KOPT-K1 (cell line): Measurements from ENCODE around the gene C16orf95.

Source experiments
- H3K27ac ChIP-seq: fragments of 200-600 bp; sonication (generic); 2 replicates; pipeline ENCODE4 v1.5.1; 2016; ENCODE audit warnings: antibody characterized with exemption, mild to moderate bottlenecking, low read depth, low read length; ENCODE audit not compliant: poor library complexity, severe bottlenecking
- H3K36me3 ChIP-seq: fragments of 200-600 bp; sonication (generic); 2 replicates; pipeline ENCODE4 v1.5.1; 2017; ENCODE audit warnings: antibody characterized with exemption, mild to moderate bottlenecking, low read length, moderate library complexity; ENCODE audit not compliant: insufficient read depth
- H3K9me3 ChIP-seq: fragments of 200-600 bp; sonication (generic); 2 replicates; pipeline ENCODE4 v1.5.1; 2017; ENCODE audit warnings: antibody characterized with exemption, low read length, mild to moderate bottlenecking; ENCODE audit not compliant: insufficient read depth, poor library complexity, severe bottlenecking

Gene C16orf95

DNA sequence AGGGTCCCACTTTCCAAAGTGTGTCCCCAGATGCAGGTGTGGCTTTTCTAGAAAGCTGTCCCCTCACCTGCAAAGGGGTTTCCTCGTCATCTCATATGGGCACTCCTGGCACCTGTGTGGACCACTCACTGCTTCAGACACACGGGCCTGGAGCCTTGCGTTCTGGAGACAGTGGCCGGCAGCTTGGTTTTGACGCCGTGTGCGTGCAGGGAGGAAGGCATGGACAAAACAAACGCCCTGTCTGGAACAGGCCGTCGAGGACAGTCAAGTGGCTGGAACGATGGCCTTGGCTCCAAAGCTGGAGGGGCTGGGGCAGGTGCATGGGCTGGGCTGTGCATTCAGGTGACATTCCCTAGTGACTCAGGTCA lies 13.0 kb upstream of the C16orf95 start:
- peaks cover 85% of the 10 kb centered on the region for H3K36me3 ChIP-seq
- no peaks in the 10 kb centered on the region for H3K9me3 ChIP-seq
- no peak overlapping the region for H3K27ac ChIP-seq

GRCh38 chr16:87329436-87330256 lies 12.5 kb upstream of the C16orf95 start:
- Histone ChIP-seq H3K36me3 (peaks cover 79% of the 10 kb centered on the region), H3K27ac (no peak overlapping the region), H3K9me3 (no peaks in the 10 kb centered on the region)

DNA sequence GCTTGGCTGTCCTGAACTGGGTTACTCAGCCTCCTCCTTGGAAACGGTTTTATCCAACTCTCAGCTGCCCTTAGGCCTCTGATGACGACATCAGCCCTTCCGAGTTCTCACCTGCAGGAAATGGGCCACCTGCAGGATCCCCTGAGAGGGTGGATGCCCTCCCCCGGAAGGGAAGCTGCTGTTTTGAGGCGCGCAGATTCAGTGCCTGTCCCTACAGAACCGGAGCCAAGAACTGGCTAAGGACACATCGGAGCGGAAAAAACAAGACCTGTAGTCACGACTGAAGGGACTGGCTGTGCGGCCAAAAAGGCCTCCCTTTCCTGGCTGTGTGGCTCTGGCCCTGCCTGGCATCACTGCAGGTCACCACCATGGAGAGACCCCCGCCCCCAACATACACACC lies 11.7 kb upstream of the C16orf95 start:
- Histone ChIP-seq H3K9me3 (no peaks in the 10 kb centered on the region), H3K27ac (no peak overlapping the region), H3K36me3 (peaks cover 77% of the 10 kb centered on the region)

DNA sequence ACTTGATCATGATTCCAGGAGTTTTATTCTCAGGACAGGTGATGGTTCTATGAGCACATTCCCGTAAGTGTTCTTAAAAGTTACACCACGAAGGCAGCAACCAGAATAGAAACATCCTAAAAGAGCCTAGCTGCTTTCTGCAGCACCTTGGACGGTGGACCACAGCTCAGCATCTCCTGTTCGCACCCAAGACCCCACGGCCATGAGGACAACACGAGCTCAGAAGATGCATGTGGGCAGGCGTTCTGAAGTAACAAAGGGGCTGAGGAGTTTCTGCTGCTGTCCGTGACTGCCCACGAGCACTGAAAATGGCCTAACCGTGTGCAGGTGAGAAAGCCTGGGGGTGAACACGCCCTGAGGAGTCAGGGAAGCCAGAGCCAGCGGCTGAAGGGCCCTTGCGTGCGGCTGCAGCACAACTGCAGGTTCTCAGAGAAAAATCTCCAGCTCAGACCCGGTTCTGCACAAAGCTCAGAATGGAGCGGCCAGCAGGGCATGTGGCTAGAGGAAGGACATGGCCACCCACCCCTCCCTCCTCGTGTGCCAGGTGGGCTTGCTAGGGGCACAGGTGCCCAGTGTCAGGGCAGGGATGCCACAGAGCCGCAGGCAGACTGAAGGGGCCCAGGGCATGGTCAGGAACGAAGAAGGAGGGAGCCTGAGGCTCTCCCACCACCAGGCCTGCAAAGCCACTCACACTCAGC lies 10.8 kb upstream of the C16orf95 start:
- H3K27ac ChIP-seq, result no peak overlapping the region
- peaks cover 70% of the 10 kb centered on the region for H3K36me3 ChIP-seq
- no peaks in the 10 kb centered on the region for H3K9me3 ChIP-seq

- H3K36me3 ChIP-seq, result peaks cover 52% of the 10 kb centered on the region
These were observed 9.0 kb upstream of the C16orf95 start for GRCh38 chr16:87326151-87326571.

DNA sequence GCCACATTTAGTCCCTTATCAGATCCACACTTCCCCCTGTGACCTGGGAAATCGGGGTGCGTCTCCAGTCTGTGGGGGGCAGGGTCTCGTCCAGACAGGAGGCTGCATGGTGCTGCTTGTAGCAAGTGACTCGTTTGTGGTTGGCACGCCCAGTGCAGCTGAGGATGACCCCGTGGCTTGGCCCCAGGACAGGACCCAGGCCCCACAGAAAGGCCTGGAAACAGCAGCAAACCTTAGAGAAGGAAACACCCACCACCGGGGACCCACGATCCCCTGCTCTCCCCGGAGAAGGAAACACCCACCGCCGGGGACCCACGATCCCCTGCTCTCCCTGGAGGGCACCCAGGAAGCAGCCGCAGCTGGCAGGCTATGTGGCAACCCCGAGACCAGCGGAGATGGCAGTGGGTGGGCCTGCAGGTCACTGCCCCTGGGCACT lies 8.2 kb upstream of the C16orf95 start:
- Histone ChIP-seq H3K36me3 (peaks cover 45% of the 10 kb centered on the region), H3K9me3 (no peaks in the 10 kb centered on the region), H3K27ac (no peak overlapping the region)

More at GRCh38 chr16:87326151-87326571, 9.0 kb upstream of the C16orf95 start:
- H3K9me3 ChIP-seq, result no peaks in the 10 kb centered on the region
- no peak overlapping the region for H3K27ac ChIP-seq

DNA sequence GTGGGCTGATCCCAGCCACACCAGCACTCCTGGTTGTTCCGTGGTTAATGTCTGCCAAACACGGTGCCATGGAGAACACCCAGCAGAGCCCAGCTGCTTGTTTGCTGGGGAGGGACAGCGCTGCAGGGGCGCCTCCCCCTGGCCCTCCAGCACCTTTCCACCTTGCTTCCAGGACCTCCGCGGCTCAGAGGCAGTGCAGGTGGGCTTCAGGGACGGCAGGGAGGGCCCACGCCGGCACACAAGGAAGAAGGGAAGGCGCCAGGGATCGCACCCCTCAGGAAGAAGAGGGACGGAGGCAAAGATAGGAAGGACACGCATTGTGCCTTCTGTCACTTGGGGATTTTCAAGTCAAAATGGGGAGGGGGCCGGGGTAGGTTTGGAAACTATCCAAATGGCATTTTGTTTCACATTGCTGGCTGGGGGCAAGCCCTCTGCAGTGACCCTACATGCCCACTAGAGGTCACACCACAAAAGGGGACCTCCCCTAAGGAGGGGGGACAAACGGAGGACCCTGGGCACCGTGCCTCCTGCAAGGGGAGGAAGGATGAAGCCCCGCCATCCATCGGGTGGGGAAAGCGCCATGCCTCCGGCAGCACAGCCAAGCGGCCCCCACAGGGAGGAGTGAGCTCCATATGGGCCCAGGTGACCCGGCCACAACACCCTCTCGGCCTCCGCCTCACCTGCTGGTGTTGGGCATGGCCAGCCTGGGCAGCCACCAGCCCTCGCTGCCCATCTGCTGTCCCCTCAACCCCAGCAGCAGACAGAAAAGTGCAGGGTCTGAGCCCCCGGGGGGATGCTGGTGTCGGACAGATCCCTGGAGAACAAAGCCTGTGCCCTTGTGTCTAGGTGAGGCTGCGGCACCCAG lies 7.5 kb upstream of the C16orf95 start:
- Histone ChIP-seq H3K9me3 (no peaks in the 10 kb centered on the region), H3K27ac (no peak overlapping the region), H3K36me3 (peaks cover 44% of the 10 kb centered on the region; the same call in 1 of the 2 replicates)

DNA sequence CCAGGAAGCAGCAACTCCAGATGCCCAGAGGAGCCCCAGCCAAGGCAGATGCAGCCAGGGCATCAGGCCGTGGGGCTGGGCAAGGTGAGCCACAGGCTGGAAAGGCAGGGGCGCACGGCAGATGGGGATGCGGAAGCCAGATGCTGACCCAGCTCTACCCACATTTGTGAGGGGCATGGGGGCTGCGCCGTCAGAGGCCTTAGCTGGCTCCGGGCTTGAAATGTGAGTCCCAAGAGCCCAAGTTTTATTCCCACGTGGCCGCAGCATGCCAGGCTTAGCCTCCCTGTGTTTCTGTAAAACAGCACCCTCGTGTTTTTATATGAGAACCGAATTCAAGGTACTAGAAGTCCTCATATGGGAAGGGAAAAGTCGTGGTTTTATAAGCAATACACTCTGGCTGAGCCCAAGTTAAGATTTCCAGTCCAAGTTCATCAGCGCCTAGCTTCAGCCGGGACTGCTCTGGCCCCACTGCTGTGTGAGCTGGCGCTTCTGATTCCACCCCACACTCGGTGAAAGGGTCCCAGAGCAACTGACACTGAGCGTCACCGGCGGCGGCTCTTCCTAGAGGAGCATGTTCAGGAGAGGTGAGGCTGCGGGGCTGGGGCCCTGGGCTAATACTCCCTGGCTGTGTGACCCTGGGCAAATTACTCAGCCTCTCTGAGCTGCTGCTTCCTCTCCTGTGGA lies 6.7 kb upstream of the C16orf95 start:
- H3K36me3 ChIP-seq, result peaks cover 41% of the 10 kb centered on the region
- H3K27ac ChIP-seq, result no peak overlapping the region
- H3K9me3 ChIP-seq, result no peaks in the 10 kb centered on the region

- Histone ChIP-seq H3K27ac (no peak overlapping the region), H3K36me3 (peaks cover 39% of the 10 kb centered on the region), H3K9me3 (no peaks in the 10 kb centered on the region)
These were observed 5.9 kb upstream of the C16orf95 start for GRCh38 chr16:87322833-87323726.

DNA sequence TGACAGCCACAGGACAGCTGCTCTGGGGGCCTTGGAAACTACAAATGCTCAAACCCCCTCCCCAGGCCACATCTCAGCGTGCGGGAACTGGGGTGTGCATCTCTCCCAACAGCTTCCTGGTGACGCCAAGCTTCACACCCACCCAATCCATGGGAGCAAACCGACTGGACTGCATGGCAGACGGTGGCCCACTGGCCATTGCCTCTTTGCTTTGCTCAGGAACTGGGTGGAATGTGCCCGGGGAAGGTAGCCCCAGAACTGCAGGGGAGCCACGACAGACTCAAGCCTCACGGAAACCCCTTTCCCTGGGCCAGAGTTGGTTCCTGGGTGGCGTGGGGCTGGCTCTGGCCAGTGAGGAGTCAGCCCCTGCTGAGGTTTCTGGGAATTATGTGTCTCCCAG lies 5.2 kb upstream of the C16orf95 start:
- Histone ChIP-seq H3K27ac (no peak overlapping the region), H3K36me3 (peaks cover 32% of the 10 kb centered on the region), H3K9me3 (no peaks in the 10 kb centered on the region)

DNA sequence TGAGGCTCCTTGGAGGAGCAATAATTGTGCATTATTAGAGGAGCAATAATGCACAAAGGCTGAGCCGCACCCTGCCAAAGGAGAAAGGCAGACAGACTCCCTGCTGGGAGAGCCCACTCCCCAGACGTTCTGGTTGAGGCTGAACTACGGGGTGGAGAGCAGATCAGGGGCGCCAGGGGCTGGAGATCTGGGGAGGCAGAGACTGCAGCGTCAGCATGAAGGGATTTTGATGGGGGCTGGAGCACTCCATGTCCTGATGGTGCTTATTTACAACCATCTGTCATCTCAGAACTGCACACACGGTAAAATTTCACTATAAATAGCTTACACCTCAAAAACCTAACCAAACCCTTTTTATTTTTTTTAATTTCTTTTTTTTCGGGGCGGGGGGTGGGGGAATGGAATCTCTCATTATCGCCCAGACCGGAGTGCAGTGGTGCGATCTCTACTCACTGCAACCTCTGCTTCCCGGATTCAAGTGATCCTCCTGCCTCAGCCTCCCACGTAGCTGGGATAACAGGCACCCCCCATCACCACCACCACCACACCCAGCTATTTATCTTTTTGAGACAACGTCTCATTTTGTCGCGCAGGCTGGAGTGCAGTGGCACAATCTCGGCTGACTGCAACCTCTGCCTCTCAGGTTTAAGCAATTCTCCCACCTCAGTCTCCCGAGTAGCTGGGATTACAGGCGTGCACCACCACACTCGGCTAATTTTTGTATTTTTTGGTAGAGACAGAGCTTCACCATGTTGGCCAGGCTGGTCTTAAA lies 4.3 kb upstream of the C16orf95 start:
- H3K9me3 ChIP-seq, result no peaks in the 10 kb centered on the region
- H3K36me3 ChIP-seq, result peaks cover 25% of the 10 kb centered on the region
- no peak overlapping the region for H3K27ac ChIP-seq

DNA sequence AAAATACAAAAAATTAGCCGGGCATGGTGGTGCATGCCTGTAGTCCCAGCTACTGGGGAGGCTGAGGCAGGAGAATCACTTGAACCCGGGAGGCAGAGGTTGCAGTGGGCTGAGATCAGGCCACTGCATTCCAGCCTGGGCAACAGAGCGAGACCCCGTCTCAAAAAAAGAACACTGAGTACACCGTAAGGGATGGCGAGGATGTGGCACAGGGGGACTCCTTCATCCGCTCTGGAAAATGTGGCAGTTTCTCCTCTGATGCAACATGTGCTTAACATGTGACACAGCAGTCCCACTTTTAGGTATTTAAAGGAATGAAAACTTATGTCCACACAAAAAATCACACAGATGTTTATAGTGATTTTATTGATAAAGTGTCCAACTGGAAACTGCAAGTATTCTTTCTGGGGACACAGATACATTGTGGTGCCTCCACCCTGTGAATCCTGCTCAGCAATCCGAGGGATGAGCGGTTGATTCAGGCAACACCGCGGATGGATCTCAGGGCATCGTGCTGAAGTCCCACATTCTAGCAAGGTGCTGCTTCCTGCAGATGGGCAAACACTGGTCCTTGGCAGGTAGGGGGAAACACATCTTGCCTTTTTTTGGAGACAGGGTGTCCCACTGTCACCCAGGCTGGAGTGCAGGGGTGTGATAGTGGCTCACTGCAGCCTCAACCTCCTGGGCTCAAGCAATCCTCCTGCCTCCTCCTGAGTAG lies 3.5 kb upstream of the C16orf95 start:
- H3K36me3 ChIP-seq, result peaks cover 25% of the 10 kb centered on the region
- H3K27ac ChIP-seq, result no peak overlapping the region
- H3K9me3 ChIP-seq, result no peaks in the 10 kb centered on the region

DNA sequence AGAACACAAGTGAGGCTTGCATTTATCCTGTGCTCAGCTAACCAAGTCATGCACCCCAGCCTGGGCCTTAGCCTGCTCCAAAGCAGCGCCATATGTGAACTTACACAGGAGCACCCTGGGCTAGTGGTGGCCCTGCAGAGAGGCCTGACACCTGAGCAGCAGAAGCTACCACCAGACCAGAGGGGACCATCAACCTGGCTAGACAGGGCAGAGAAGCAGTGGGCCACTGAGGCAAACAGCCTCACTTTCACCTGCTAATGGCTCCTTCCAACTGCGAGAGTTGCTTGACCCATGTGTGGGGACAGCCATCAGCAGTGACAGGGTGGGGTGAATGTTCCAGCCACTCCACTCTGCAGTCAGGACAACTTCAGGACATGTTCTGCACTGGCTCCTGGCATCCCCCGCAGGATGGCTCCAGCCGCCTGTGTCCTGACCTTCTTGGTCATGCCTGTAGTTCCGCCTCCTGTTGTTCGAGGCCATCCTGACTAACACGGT lies 2.9 kb upstream of the C16orf95 start:
- H3K36me3 ChIP-seq, result peaks cover 25% of the 10 kb centered on the region
- H3K27ac ChIP-seq, result no peak overlapping the region

More for the DNA sequence above, 2.9 kb upstream of the C16orf95 start:
- H3K9me3 ChIP-seq, result no peaks in the 10 kb centered on the region
